ENCODE results near the gene SNTG2.

GRCh38 chr2:1283020-1283801 lies 332.6 kb downstream of the SNTG2 start:
- TF ChIP-seq CTCF (IDR thresholded peaks at IDR 0.05; ENCODE audit: insufficient read depth, low read depth, low read length) (no peak), EZH2 (IDR thresholded peaks at IDR 0.05; ENCODE audit: insufficient read depth, low read length) (no peak)
